ENCODE data around the gene INO80. TPM values are rescaled to one million over a fixed set of nuclear protein-coding genes. Genes with fewer than 3 reads are reported as not detected.

INO80 gene
- total RNA-seq, 2 donors from 2014 or later, result 23.0 to 51.2 TPM

DNA sequence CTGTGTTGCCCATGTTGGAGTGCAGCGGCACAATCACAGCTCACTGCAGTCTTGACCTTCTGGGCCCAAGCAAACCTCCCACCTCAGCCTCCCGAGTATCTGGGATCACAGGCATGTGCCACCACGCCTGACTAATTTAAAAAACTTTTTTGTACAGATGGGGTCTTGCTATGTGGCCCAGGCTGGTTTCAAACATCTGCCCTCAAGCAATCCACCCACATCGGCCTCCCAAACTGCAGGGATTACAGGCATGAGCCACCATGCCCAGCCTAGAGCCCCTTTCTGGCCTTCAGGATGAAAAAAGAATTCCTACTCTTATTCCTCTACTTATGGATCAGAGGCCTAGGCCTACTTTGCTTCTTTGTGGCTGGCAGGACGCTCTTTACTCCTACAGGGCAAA, 123.3 kb downstream of the INO80 start:
- intact Hi-C loops (cut with DNase I), result no loop called here
- 92% methylated on average over 5 of the region's 5 CpGs for WGBS
- DNase-seq (ENCODE audit: low spot score), result no peak

DNA sequence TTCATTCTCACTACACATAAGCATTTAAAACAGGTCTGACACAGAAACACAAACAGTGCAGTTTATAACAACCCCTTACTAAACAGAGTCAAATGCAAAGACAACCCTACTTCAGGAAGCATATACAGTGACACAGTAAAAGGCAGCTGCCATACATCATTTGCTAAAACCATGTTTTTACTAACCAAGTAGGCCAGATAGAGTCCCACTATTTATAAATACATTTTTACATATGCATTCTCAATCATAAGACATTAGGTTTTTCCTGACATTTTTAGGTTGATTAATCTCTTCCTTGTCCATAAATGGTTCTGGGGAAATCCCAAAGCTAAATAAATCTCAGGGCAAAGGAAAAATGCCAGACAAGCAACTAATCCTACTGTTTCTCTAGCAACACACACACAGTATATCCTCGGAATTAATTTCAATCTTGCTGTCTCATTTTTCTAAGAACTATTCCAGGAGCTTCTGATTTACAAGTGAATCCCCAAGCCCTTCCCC, 123.8 kb downstream of the INO80 start:
- DNase-seq (ENCODE audit: low spot score), result no peak
- Histone ChIP-seq H3K9me3 (no peaks in the 10 kb centered on the region), H3K27ac (no peak overlapping the region), H3K4me3 (no peak overlapping the region), H3K36me3 (peaks cover 0 to 11% of the 10 kb centered on the region in 2 donors), H3K4me1 (replicated peaks) (no peaks in the 10 kb centered on the region), H3K27me3 (replicated peaks; ENCODE audit: insufficient read depth) (no peaks in the 10 kb centered on the region)
- no peak for TF ChIP-seq POLR2AphosphoS5 (IDR thresholded peaks at IDR 0.05)
- TF ChIP-seq, protein P1, sequence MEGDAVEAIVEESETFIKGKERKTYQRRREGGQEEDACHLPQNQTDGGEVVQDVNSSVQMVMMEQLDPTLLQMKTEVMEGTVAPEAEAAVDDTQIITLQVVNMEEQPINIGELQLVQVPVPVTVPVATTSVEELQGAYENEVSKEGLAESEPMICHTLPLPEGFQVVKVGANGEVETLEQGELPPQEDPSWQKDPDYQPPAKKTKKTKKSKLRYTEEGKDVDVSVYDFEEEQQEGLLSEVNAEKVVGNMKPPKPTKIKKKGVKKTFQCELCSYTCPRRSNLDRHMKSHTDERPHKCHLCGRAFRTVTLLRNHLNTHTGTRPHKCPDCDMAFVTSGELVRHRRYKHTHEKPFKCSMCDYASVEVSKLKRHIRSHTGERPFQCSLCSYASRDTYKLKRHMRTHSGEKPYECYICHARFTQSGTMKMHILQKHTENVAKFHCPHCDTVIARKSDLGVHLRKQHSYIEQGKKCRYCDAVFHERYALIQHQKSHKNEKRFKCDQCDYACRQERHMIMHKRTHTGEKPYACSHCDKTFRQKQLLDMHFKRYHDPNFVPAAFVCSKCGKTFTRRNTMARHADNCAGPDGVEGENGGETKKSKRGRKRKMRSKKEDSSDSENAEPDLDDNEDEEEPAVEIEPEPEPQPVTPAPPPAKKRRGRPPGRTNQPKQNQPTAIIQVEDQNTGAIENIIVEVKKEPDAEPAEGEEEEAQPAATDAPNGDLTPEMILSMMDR (IDR thresholded peaks at IDR 0.05), result no peak
- no peak for TF ChIP-seq POLR2A (IDR thresholded peaks at IDR 0.05)
- intact Hi-C loops (cut with DNase I), result no loop called here
- WGBS, result 37% methylated on average over 1 of the region's 1 CpG

More for the DNA sequence above, 123.3 kb downstream of the INO80 start:
- Histone ChIP-seq H3K4me3 (no peak overlapping the region), H3K27ac (no peak overlapping the region), H3K9me3 (no peaks in the 10 kb centered on the region), H3K36me3 (peaks cover 0 to 11% of the 10 kb centered on the region in 2 donors), H3K27me3 (replicated peaks; ENCODE audit: insufficient read depth) (no peaks in the 10 kb centered on the region), H3K4me1 (replicated peaks) (no peaks in the 10 kb centered on the region)
- TF ChIP-seq POLR2AphosphoS5 (IDR thresholded peaks at IDR 0.05) (no peak), POLR2A (IDR thresholded peaks at IDR 0.05) (no peak)
- TF ChIP-seq, protein P1 (IDR thresholded peaks at IDR 0.05), result no peak

DNA sequence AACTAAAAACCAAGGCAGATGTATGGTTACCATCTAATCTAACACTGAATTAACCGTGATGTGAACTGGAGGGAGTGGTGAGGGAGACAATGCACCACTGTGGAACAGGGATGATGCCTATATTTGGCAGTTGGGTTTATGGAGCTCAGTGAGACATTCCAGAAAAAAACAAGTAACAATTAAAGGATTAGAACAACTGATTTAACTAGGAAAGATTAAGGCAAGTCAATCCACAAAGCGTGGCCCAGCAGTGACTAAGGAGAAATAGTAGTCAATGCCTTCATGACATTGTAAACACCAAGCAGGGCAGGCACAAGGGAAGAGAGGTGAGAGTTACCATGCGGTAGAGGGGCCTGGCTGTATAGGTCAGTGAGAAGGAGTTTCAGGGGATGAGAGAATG, 124.7 kb downstream of the INO80 start:
- no peak for DNase-seq (ENCODE audit: low spot score)
- no peak for TF ChIP-seq POLR2AphosphoS5 (IDR thresholded peaks at IDR 0.05)
- TF ChIP-seq POLR2A (IDR thresholded peaks at IDR 0.05), result no peak
- TF ChIP-seq, protein P1 (IDR thresholded peaks at IDR 0.05), result no peak
- Histone ChIP-seq H3K36me3 (peaks cover 0 to 7% of the 10 kb centered on the region in 2 donors), H3K9me3 (no peaks in the 10 kb centered on the region), H3K27ac (no peak overlapping the region), H3K4me3 (no peak overlapping the region), H3K4me1 (replicated peaks) (no peaks in the 10 kb centered on the region), H3K27me3 (replicated peaks; ENCODE audit: insufficient read depth) (no peaks in the 10 kb centered on the region)
- intact Hi-C loops (cut with DNase I), result no loop called here
- 85% methylated on average over 3 of the region's 3 CpGs for WGBS

DNA sequence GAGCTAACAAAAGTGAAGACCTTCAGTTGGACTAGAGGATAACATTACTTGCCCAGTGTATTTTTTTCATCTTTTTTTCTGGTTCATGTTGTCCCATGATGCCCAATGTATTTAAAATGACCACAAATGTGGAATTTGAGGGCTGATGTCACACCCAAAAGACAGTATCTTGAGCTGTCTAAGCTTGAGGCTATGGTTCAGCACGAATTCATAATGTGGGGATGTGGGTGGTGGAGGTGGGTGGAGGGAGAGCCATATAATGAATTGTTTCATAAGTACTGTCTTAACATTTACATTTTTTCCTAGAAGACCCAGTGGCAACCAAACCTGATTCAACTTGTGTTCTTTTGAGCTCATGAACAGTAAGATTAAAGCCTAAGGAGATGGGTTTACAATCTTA, 125.3 kb downstream of the INO80 start:
- Histone ChIP-seq H3K4me3 (no peak overlapping the region), H3K36me3 (peaks cover 0 to 1% of the 10 kb centered on the region in 2 donors), H3K9me3 (no peaks in the 10 kb centered on the region), H3K4me1 (replicated peaks) (no peaks in the 10 kb centered on the region), H3K27ac (no peak overlapping the region), H3K27me3 (replicated peaks; ENCODE audit: insufficient read depth) (no peaks in the 10 kb centered on the region)
- 0% methylated on average over 1 of the region's 1 CpG for WGBS
- intact Hi-C loops (cut with DNase I), result no loop called here
- DNase-seq (ENCODE audit: low spot score), result no peak
- TF ChIP-seq POLR2A (IDR thresholded peaks at IDR 0.05), result no peak
- no peak for TF ChIP-seq POLR2AphosphoS5 (IDR thresholded peaks at IDR 0.05)
- TF ChIP-seq, protein P1 (IDR thresholded peaks at IDR 0.05), result no peak

DNA sequence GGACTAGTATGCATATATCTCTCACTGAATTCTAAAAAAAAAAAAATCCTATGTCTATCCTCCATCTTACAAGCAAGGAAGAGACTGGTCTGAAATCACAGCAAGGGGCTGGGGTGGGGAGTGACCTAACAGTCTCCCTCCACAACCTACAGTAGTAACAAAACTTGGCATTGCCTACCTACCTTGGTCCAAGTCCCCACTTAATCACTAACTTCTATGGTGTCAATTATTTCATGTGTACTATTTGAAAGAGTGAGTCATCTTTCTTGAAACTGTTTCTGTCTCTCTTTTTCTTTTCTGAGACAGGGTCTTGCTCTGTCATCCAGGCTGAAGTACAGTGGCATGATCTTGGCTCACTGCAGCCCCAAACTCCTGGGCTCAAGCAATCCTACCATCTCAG, 126.0 kb downstream of the INO80 start:
- Histone ChIP-seq H3K9me3 (no peaks in the 10 kb centered on the region), H3K27ac (no peak overlapping the region), H3K36me3 (no peaks in the 10 kb centered on the region), H3K4me1 (replicated peaks) (no peaks in the 10 kb centered on the region), H3K4me3 (no peak overlapping the region), H3K27me3 (replicated peaks; ENCODE audit: insufficient read depth) (no peaks in the 10 kb centered on the region)
- no peak for DNase-seq (ENCODE audit: low spot score)
- intact Hi-C loops (cut with DNase I), result no loop called here
- TF ChIP-seq POLR2AphosphoS5 (IDR thresholded peaks at IDR 0.05) (no peak), POLR2A (IDR thresholded peaks at IDR 0.05) (no peak)
- TF ChIP-seq, protein P1 (IDR thresholded peaks at IDR 0.05), result no peak

Data from prostate gland (tissue), 2 donors.